IPS-15b (cell line): ENCODE data around the gene ALG10.
"Not testable (repeated sequence)": the region's sequence is repeated elsewhere in the genome, so short reads cannot be mapped to it uniquely, and the experiment has no call there.

ENCODE experiments used
- H3K27me3 ChIP-seq: one replicate; pipeline ENCODE4 v1.6.1; 2013; ENCODE audit warnings: low read length; ENCODE audit not compliant: control insufficient read depth, insufficient read depth
- H3K36me3 ChIP-seq: one replicate; pipeline ENCODE4 v1.6.1; 2013; ENCODE audit warnings: low read length; ENCODE audit not compliant: control insufficient read depth, insufficient read depth
- H3K4me1 ChIP-seq: one replicate; pipeline ENCODE4 v1.6.1; 2013; ENCODE audit warnings: mild to moderate bottlenecking, low read length; ENCODE audit not compliant: control insufficient read depth, insufficient read depth
- H3K4me3 ChIP-seq: one replicate; pipeline ENCODE4 v1.5.1; 2013; ENCODE audit warnings: low read depth, low read length
- H3K9ac ChIP-seq: one replicate; pipeline ENCODE4 v1.6.1; 2013; ENCODE audit warnings: low read depth, mild to moderate bottlenecking, low read length
- H3K9me3 ChIP-seq: one replicate; pipeline ENCODE4 v1.6.1; 2013; ENCODE audit warnings: mild to moderate bottlenecking, low read length; ENCODE audit not compliant: control insufficient read depth, insufficient read depth

ALG10 gene

DNA sequence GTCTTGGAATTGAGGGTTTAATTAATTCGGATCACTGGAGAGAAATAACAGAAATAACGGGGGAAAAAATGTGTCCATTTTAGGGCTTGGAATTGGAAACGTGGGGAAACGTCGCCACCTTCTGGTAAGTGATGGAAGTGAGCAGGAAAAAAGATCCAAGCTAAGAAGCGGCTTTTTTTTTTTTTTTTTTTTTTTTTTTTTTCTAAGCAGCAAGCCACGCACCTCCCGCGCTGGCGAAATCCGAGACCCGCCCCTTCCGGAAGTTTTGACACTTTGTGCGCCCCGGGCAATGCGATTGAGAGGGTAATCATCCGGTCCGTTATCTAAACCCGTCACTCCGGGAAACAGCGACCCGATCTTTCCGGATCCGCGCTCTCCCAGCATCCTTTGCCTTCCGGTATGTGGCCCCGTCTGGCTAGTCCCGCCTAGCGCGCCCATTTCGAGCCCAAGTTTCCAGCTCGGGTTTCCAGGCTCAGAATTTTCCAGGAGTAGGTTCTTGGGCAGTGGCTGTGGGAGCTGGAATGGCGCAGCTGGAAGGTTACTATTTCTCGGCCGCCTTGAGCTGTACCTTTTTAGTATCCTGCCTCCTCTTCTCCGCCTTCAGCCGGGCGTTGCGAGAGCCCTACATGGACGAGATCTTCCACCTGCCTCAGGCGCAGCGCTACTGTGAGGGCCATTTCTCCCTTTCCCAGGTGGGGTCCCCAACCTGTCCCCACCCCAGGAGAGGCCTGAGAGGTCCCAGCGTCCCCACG lies at the start of gene ALG10:
TSS of gene ALG10 (plus strand) at position 418 of the 752 bp plus-strand sequence. CDS start at position 522, 104 bp downstream.
- no peaks in the 10 kb centered on the region for H3K27me3 ChIP-seq
- no peaks in the 10 kb centered on the region for H3K9me3 ChIP-seq
- peak within 1 kb of the TSS; percentile 73 for H3K4me3 ChIP-seq
- no peaks in the 10 kb centered on the region for H3K4me1 ChIP-seq
- H3K9ac ChIP-seq = peak within 1 kb of the TSS; percentile 86
- no peaks in the 10 kb centered on the region for H3K36me3 ChIP-seq

DNA sequence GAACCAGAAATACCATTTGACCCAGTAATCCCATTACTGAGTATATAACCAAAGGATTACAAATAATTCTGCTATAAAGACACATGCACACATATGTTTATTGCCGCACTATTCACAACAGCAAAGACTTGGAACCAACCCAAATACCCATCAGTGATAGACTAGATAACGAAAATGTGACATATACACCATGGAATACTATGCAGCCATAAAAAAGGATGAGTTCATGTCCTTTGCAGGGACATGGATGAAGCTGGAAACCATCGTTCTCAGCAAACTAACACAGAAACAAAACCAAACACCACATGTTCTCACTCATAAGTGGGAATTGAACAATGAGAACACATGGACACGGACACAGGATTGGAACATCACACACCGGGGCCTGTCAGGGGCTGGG lies 49.4 kb upstream of the ALG10 start:
- H3K9ac ChIP-seq, H3K9me3 ChIP-seq, H3K36me3 ChIP-seq, H3K4me1 ChIP-seq, H3K4me3 ChIP-seq, H3K27me3 ChIP-seq: not testable (repeated sequence)

DNA sequence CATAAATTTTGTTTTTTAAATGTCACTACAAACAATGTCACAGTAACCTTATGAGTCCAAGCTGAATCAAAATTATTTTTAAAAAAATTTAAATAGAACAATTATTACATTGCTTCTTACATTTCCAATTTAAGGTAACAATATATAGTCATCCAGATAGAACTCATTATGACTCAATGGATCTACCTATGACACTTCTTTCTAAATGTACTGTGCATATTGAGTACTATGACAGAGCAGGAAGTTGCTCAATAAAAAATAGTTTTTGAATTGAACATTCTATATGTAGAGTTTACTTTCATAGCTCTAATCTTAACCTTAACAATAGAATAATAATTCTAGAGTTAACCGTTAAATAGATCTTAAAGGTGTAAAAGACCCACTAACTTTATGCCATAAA lies 44.4 kb upstream of the ALG10 start:
- H3K27me3 ChIP-seq = no peaks in the 10 kb centered on the region
- no peaks in the 10 kb centered on the region for H3K36me3 ChIP-seq
- H3K4me1 ChIP-seq = no peaks in the 10 kb centered on the region
- no peak overlapping the region for H3K4me3 ChIP-seq
- no peak overlapping the region for H3K9ac ChIP-seq
- no peaks in the 10 kb centered on the region for H3K9me3 ChIP-seq

DNA sequence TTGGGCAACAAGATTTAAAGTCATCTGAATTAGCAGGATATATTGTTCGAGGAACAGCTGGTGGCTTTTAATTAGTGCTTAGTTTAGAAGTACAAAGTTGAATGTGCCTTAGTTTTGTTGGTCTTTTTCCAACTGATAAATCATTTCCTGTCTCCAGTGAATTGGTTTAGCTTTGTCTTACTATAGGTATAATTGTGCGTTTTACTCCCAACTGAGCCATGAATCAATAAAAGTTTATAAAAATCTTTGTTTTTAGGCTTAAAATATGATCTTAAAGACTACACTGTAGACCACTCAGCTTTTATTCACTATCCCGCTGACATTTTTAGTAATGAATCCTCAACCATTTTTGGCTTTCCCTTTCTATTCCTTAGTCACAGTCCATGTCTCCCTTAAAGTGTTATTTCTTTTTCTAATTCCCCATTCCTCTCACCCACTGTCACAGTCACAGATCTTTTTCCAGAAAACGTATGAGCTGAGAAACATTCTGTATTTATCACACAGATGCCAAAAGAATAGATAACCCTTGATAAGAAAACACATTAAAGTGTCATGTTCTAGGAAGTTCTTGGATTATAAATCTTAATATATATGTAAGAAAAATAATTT lies 34.0 kb upstream of the ALG10 start:
- Histone ChIP-seq H3K36me3 (no peaks in the 10 kb centered on the region), H3K27me3 (no peaks in the 10 kb centered on the region), H3K4me3 (no peak overlapping the region), H3K9me3 (no peaks in the 10 kb centered on the region), H3K9ac (no peak overlapping the region), H3K4me1 (no peaks in the 10 kb centered on the region)

GRCh38 chr12:33988913-33989312 lies 33.4 kb upstream of the ALG10 start:
- H3K9me3 ChIP-seq = no peaks in the 10 kb centered on the region
- no peaks in the 10 kb centered on the region for H3K27me3 ChIP-seq
- H3K36me3 ChIP-seq = no peaks in the 10 kb centered on the region
- H3K4me1 ChIP-seq = no peaks in the 10 kb centered on the region
- no peak overlapping the region for H3K4me3 ChIP-seq
- no peak overlapping the region for H3K9ac ChIP-seq

GRCh38 chr12:33994857-33995808 lies 27.2 kb upstream of the ALG10 start:
- no peaks in the 10 kb centered on the region for H3K9me3 ChIP-seq
- no peak overlapping the region for H3K9ac ChIP-seq
- H3K27me3 ChIP-seq = no peaks in the 10 kb centered on the region
- H3K4me3 ChIP-seq = no peak overlapping the region
- H3K4me1 ChIP-seq = no peaks in the 10 kb centered on the region
- H3K36me3 ChIP-seq = no peaks in the 10 kb centered on the region

- H3K27me3 ChIP-seq, H3K9ac ChIP-seq, H3K4me3 ChIP-seq, H3K9me3 ChIP-seq, H3K36me3 ChIP-seq, H3K4me1 ChIP-seq: not testable (repeated sequence)
Measured at GRCh38 chr12:34008835-34009234, 13.5 kb upstream of the ALG10 start.

DNA sequence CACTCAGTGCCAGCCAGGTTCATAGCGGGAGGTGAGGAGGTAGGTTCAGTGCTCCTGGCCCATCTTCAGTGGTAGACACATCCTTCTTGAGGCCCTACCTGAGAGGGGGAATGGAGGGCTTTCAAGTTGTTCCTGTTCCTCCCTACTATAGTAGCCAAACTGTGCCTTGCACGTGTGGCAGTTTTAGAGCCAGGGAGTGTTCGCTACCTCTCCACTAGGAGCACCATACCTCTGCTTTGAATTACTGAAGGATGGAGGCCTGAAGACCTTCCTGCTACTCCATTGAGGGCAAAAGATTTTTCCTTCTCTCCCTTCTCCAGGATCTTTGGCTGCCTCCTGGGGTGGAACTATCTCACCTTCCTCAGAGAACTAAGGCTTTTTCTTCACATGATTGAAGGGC lies 5.9 kb upstream of the ALG10 start:
- Histone ChIP-seq H3K4me3 (no peak overlapping the region), H3K9ac (no peak overlapping the region), H3K36me3 (no peaks in the 10 kb centered on the region), H3K27me3 (no peaks in the 10 kb centered on the region), H3K4me1 (no peaks in the 10 kb centered on the region), H3K9me3 (no peaks in the 10 kb centered on the region)

DNA sequence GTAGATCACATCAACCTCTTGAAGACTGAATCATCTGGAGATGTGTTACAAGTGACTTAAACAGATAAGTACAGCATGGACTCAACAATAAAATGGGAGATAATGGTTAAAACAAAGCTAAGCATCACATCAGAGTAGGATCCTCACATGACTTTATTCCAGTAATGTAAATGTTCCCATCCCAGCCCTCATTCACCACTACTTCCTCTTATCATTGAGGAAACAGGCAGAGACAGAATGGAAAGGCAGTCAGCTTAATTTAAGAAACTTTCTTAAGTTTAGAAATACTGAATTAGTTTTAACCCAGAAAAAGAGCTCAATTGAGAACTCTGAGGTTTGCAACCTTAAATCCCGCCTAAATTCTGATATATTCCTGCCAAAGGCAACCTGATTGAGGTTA lies 1.2 kb upstream of the ALG10 start:
- no peaks in the 10 kb centered on the region for H3K27me3 ChIP-seq
- H3K4me3 ChIP-seq = no peak overlapping the region
- H3K36me3 ChIP-seq = no peaks in the 10 kb centered on the region
- no peaks in the 10 kb centered on the region for H3K4me1 ChIP-seq
- no peaks in the 10 kb centered on the region for H3K9me3 ChIP-seq
- H3K9ac ChIP-seq = no peak overlapping the region

GRCh38 chr12:34027661-34028060 lies 5.4 kb downstream of the ALG10 start:
- H3K4me3 ChIP-seq, H3K9ac ChIP-seq, H3K36me3 ChIP-seq, H3K27me3 ChIP-seq, H3K4me1 ChIP-seq, H3K9me3 ChIP-seq: not testable (repeated sequence)

DNA sequence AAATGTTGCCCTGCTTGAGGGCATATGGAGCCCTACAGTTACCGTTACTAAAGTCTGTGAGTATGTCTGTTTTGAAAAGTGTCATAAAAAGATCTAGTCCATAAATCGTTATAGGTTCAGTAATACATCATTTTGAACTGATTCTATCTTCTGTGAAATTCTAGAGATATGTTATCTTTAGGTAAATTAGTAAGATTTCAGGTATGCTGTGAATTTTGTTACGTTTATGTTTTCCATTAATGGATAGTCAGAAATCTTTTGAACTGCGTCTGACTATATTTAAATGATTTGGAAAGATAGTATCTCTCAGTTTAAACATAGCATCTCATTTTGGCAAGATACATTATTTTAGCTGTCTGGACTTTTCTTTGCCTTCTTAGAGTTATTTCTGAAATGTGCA lies 8.3 kb downstream of the ALG10 start:
- H3K9ac ChIP-seq = no peak overlapping the region
- H3K4me1 ChIP-seq = no peaks in the 10 kb centered on the region
- no peaks in the 10 kb centered on the region for H3K9me3 ChIP-seq
- no peaks in the 10 kb centered on the region for H3K27me3 ChIP-seq
- no peak overlapping the region for H3K4me3 ChIP-seq
- H3K36me3 ChIP-seq = no peaks in the 10 kb centered on the region
